GM10248 (cell line): ENCODE results near the gene GMFB.

Source experiments
- CTCF ChIA-PET: fragments of 300-600 bp; sonication (Branson Sonifier 250); formaldehyde crosslinking; extraction: SDS; loops from one replicate; lab custom pipeline; 2021; ENCODE audit warnings: antibody characterized with exemption; lab: Yijun Ruan, JAX
- POLR2A ChIA-PET: fragments of 350-650 bp; sonication (Branson Sonifier 250); formaldehyde crosslinking; extraction: SDS; loops from one replicate; lab custom pipeline; 2020; ENCODE audit warnings: antibody characterized with exemption; lab: Yijun Ruan, JAX
- DNase-seq: peaks from one replicate; pipeline ENCODE4 v3.0.0; 2012; ENCODE audit errors: extremely low spot score
- CTCF ChIP-seq: IDR thresholded peaks from 2 replicates; pipeline ENCODE4 v1.5.1; 2012; ENCODE audit warnings: mild to moderate bottlenecking, low read depth; ENCODE audit errors: extremely low read depth, missing control alignments, control extremely low read depth

Gene GMFB

GRCh38 chr14:54481695-54482094 is 7.1 kb downstream of the GMFB start:
- CTCF ChIA-PET: interaction anchor here (1.0 to 2.1 kb wide), 5 partner anchors 13 to 85 kb away, joined by 3 to 7 read pairs (median 4); partner anchors contain the start of gene CDKN3
- DNase-seq: no peak
- POLR2A ChIA-PET: no interaction called here
- TF ChIP-seq CTCF: no peak

- ChIA-PET CTCF (interaction anchor here (1.0 kb wide), 1 partner anchor 15 kb away, joined by 4 read pairs; no protein-coding TSS in a partner anchor), POLR2A (interaction anchor here (0.6 kb wide), 1 partner anchor 38 kb away, joined by 3 read pairs; no protein-coding TSS in a partner anchor)
- no peak for DNase-seq
- TF ChIP-seq CTCF: no peak
Measured at GRCh38 chr14:54480830-54481562, 7.8 kb downstream of the GMFB start.

GRCh38 chr14:54478636-54479215 is 10.1 kb downstream of the GMFB start:
- CTCF ChIA-PET: interaction anchor here (1.6 kb wide), 1 partner anchor 31 kb away, joined by 4 read pairs; the partner anchor contains the start of gene CGRRF1
- DNase-seq: no peak
- no peak for TF ChIP-seq CTCF
- POLR2A ChIA-PET: no interaction called here

GRCh38 chr14:54475911-54476310 is 12.9 kb downstream of the GMFB start:
- ChIA-PET POLR2A (no interaction called here), CTCF (no interaction called here)
- TF ChIP-seq CTCF: no peak
- no peak for DNase-seq

GRCh38 chr14:54475187-54475899 is 13.4 kb downstream of the GMFB start:
- ChIA-PET CTCF (no interaction called here), POLR2A (no interaction called here)
- no peak for TF ChIP-seq CTCF
- DNase-seq: no peak

- TF ChIP-seq CTCF: no peak
- POLR2A ChIA-PET: no interaction called here
- CTCF ChIA-PET: interaction anchor here (0.9 to 2.1 kb wide), 6 partner anchors 9 to 35 kb away, joined by 3 to 8 read pairs (median 4); partner anchors contain the start of gene CGRRF1
- DNase-seq: no peak
Measured at GRCh38 chr14:54474232-54474793, 14.5 kb downstream of the GMFB start.
